H1 (cell line): ENCODE measurements around the gene BRMS1.

Experiments used
- BACH1 ChIP-seq: IDR thresholded peaks from 2 replicates; pipeline ENCODE4 v1.6.1; 2012; ENCODE audit warnings: low read length, improper control_type of control experiment
- CEBPB ChIP-seq: IDR thresholded peaks from 2 replicates; pipeline ENCODE4 v1.6.1; 2012; ENCODE audit warnings: low read depth, low read length
- HDAC2 ChIP-seq, 2 experiments: fragments of 300-600 bp in 1 of 2; sonication (generic) in 1 of 2; IDR thresholded peaks; 2 replicates each; pipeline ENCODE4 v1.6.1; 2011 to 2012; ENCODE audit warnings: low read depth in 2 of 2, low read length in 2 of 2, mild to moderate bottlenecking in 2 of 2, moderate library complexity in 2 of 2, borderline replicate concordance in 1 of 2, inconsistent platforms in 1 of 2
- MAFK ChIP-seq: IDR thresholded peaks from 2 replicates; pipeline ENCODE4 v1.6.1; 2012; ENCODE audit warnings: low read depth, mild to moderate bottlenecking, improper control_type of control experiment, low read length
- POLR2AphosphoS5 ChIP-seq: IDR thresholded peaks from 2 replicates; pipeline ENCODE4 v1.6.1; 2011; ENCODE audit warnings: low read depth, low read length
- RFX5 ChIP-seq: IDR thresholded peaks from 2 replicates; pipeline ENCODE4 v1.6.1; 2011; ENCODE audit warnings: low read depth, low read length, improper control_type of control experiment, borderline replicate concordance
- YY1 ChIP-seq: IDR thresholded peaks from 2 replicates; pipeline ENCODE4 v1.6.1; 2011; ENCODE audit warnings: low read depth, mild to moderate bottlenecking, low read length
- ZNF274 ChIP-seq: IDR thresholded peaks from 2 replicates; pipeline ENCODE4 v1.7.0; 2012; ENCODE audit warnings: low read length, borderline replicate concordance; ENCODE audit errors: extremely low read depth
- TF ChIP-seq, protein P1 (sequence below), 3 experiments: IDR thresholded peaks; 1 replicate in 2 of 3; 2 replicates in 1 of 3; pipeline versions ENCODE4 v1.5.1 to v1.6.1; 2011; ENCODE audit warnings: low read length in 3 of 3, mild to moderate bottlenecking in 3 of 3, inconsistent platforms in 2 of 3, low read depth in 1 of 3, moderate library complexity in 1 of 3; ENCODE audit not compliant: insufficient read depth in 1 of 3; ENCODE audit errors: control extremely low read depth in 1 of 3

DNA sequence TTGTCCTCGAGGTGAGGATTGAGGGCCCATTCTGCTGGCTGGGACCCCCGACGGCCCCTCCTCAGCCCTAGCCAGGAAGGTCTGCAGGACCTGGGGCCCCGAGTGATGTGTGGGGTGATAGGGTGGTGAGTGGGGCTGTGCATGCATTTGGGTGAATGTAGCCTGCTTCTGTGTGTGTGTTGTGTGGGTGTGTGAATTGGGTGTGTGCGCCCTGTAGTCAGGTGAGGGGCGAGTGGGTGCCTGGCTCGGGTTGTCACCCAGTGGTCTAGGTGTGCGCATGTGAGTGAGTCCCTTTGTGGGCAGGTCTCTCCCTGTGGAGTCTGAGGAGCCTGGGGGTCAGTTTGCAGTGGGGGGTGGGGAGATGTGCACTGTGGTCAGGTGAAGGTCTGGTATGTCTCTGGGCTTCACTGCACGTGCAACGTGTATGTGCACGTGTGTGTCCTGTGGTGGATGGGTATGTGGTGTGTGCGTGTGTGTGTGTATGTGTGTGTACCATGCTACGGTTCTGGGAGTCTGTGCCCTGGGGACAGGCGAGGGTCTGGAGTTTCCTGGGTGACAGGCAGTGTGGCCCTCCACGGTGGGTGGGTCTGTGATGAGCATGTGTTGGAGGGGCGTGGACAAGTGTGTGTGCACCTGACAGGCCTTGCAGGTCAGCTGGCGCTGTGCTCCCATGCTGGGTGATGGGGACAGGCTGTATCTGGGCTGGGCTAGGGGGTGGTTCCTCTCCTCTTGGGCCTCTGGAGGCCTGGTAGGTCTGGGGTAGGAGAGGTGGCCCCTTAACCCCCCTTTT, 52.2 kb downstream of the BRMS1 start:
- no peak for TF ChIP-seq YY1
- no peak for TF ChIP-seq HDAC2 (IDR thresholded peaks at IDR 0.05; ENCODE audit: borderline replicate concordance in 1 of 2, low read depth in 2 of 2, low read length in 2 of 2)
- TF ChIP-seq, protein P1, sequence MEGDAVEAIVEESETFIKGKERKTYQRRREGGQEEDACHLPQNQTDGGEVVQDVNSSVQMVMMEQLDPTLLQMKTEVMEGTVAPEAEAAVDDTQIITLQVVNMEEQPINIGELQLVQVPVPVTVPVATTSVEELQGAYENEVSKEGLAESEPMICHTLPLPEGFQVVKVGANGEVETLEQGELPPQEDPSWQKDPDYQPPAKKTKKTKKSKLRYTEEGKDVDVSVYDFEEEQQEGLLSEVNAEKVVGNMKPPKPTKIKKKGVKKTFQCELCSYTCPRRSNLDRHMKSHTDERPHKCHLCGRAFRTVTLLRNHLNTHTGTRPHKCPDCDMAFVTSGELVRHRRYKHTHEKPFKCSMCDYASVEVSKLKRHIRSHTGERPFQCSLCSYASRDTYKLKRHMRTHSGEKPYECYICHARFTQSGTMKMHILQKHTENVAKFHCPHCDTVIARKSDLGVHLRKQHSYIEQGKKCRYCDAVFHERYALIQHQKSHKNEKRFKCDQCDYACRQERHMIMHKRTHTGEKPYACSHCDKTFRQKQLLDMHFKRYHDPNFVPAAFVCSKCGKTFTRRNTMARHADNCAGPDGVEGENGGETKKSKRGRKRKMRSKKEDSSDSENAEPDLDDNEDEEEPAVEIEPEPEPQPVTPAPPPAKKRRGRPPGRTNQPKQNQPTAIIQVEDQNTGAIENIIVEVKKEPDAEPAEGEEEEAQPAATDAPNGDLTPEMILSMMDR (IDR thresholded peaks at IDR 0.05; ENCODE audit: control extremely low read depth in 1 of 3, insufficient read depth in 1 of 3, low read depth in 1 of 3, low read length in 3 of 3) = no peak
- no peak for TF ChIP-seq CEBPB
- no peak for TF ChIP-seq ZNF274
- no peak for TF ChIP-seq BACH1
- TF ChIP-seq MAFK = no peak
- TF ChIP-seq POLR2AphosphoS5 = no peak
- no peak for TF ChIP-seq RFX5
